AG04450 (cell line): ENCODE data around the gene TMEM81. TPM values are rescaled to one million over a fixed set of nuclear protein-coding genes. Genes with fewer than 3 reads are reported as not detected.

Experiments used
- CTCF ChIA-PET: fragments of 300-600, 350-600 bp; formaldehyde crosslinking; extraction: SDS; loops from one replicate; lab custom pipeline; 2022; ENCODE audit warnings: antibody characterized with exemption, inconsistent platforms; lab: Charles Lee
- POLR2A ChIA-PET: fragments of 350-600 bp; formaldehyde crosslinking; extraction: SDS; loops from one replicate; lab custom pipeline; 2021; ENCODE audit warnings: antibody characterized with exemption, inconsistent platforms; lab: Yijun Ruan, JAX
- DNase-seq: peaks from one replicate; pipeline ENCODE4 v3.0.0-alpha.2; 2011; ENCODE audit warnings: low read depth, low spot score
- H3K27ac ChIP-seq: one replicate; pipeline ENCODE4 v1.5.1; 2012; ENCODE audit warnings: low read depth, low read length, control low read depth
- H3K27me3 ChIP-seq: one replicate; pipeline ENCODE4 v1.6.0; 2012; ENCODE audit warnings: low read length; ENCODE audit not compliant: control insufficient read depth, insufficient read depth
- H3K4me3 ChIP-seq: 2 replicates; pipeline ENCODE4 v1.5.1; 2011; ENCODE audit warnings: mild to moderate bottlenecking, low read depth, low read length, control low read depth
- H3K9me3 ChIP-seq: 2 replicates; pipeline ENCODE4 v1.5.1; 2012; ENCODE audit warnings: low read length; ENCODE audit not compliant: control insufficient read depth, insufficient read depth
- polyA plus RNA-seq: library from polyadenylated mRNA; depleted of rRNA; stranded (reverse); fragments of >200 nt; gene quantifications from 2 replicates; pipeline ENCODE4 v1.2.3, GENCODE V29; 2011
- TF ChIP-seq, protein P1 (sequence below): IDR thresholded peaks from 2 replicates; pipeline ENCODE4 v1.5.1; 2011; ENCODE audit warnings: low read depth, low read length, control low read depth, inconsistent platforms

The TMEM81 gene
- polyA plus RNA-seq, 1 experiment, result 2.7 TPM

DNA sequence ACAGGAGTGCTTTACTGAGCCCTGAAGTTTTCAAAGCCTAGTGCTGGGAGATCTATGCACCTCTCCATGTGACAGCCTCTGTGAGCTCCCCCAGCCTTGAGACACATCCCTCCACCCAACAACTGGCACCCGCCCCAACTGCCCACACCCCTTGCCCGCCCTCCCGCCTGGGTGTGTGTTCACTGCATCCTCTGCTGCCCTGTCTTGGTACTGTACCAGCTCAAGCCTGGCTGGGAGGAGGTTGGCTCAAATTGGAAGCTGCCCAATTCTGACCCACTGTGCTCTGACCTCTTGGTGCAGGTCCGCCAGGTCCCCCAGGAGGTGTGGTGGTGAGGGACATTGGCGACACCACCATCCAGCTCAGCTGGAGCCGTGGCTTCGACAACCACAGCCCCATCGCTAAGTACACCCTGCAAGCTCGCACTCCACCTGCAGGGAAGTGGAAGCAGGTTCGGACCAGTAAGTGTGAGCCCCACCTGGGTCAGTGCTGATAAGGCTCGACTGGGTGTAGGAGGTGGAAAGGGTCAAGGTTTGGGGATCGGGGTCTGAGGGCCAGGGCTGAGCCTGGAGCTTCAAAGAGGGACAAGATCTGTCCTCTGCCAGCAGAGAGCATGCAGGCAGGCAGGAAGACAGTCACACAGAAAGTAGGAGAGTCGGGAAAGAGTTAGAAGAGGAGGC is 18.0 kb downstream of the TMEM81 start:
- POLR2A ChIA-PET, result no interaction called here
- Histone ChIP-seq H3K4me3 (no peak overlapping the region), H3K9me3 (no peaks in the 10 kb centered on the region; the same call in 1 of the 2 replicates), H3K27me3 (peaks cover 23% of the 10 kb centered on the region), H3K27ac (no peak overlapping the region)
- no peak for DNase-seq
- CTCF ChIA-PET, result interaction anchor here (0.8 to 1.2 kb wide), 4 partner anchors 77 to 190 kb away, joined by 3 to 4 read pairs (median 3); no protein-coding TSS in a partner anchor
- TF ChIP-seq, protein P1, sequence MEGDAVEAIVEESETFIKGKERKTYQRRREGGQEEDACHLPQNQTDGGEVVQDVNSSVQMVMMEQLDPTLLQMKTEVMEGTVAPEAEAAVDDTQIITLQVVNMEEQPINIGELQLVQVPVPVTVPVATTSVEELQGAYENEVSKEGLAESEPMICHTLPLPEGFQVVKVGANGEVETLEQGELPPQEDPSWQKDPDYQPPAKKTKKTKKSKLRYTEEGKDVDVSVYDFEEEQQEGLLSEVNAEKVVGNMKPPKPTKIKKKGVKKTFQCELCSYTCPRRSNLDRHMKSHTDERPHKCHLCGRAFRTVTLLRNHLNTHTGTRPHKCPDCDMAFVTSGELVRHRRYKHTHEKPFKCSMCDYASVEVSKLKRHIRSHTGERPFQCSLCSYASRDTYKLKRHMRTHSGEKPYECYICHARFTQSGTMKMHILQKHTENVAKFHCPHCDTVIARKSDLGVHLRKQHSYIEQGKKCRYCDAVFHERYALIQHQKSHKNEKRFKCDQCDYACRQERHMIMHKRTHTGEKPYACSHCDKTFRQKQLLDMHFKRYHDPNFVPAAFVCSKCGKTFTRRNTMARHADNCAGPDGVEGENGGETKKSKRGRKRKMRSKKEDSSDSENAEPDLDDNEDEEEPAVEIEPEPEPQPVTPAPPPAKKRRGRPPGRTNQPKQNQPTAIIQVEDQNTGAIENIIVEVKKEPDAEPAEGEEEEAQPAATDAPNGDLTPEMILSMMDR, result no peak

DNA sequence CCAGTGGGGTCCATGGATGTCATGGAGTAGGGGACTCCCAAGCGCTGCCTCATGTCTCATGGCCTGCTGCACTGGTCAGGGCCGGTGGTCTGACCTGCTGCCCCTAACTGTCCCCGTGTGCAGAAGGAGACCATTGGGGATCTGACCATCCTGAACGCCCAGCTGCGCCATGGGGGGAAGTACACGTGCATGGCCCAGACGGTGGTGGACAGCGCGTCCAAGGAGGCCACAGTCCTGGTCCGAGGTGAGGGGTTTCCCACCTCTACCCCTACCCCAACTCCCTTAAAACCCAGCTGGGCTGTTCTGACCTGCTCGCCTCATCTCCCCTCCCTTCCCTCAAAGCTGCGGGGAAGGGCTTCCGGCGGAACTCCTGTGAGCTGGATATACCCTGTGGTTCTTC is 18.6 kb downstream of the TMEM81 start:
- ChIA-PET CTCF (interaction anchor here (1.0 to 1.2 kb wide), 3 partner anchors 76 to 191 kb away, joined by 3 to 4 read pairs (median 3); no protein-coding TSS in a partner anchor), POLR2A (no interaction called here)
- Histone ChIP-seq H3K4me3 (no peak overlapping the region), H3K27me3 (peaks cover 23% of the 10 kb centered on the region), H3K9me3 (no peaks in the 10 kb centered on the region; the same call in 1 of the 2 replicates), H3K27ac (no peak overlapping the region)
- TF ChIP-seq, protein P1, result no peak
- no peak for DNase-seq

DNA sequence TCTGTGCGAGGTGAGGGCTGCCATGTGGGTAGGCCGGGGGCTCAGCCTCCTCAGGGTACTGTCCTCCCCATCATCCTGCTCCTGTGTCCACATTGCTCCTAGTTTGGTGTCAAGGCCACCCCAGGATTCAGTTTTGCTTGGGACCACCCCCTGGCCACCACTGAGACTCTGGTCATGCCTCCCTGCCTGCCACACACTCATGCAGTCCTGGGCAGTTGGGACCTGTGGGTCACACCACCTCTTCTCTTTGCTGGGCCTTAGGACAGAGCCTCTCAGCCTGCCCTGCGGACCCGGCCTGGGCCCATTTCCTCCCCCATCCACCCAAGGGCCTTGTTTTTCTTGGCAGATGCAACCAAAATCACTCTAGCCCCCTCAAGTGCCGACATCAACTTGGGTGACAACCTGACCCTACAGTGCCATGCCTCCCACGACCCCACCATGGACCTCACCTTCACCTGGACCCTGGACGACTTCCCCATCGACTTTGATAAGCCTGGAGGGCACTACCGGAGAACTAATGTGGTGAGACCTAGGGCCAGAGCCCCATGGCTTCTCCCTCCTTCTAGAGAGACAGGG is 19.4 kb downstream of the TMEM81 start:
- ChIA-PET POLR2A (no interaction called here), CTCF (no interaction called here)
- DNase-seq, result no peak
- H3K9me3 ChIP-seq, result no peaks in the 10 kb centered on the region; the same call in 1 of the 2 replicates
- peaks cover 23% of the 10 kb centered on the region for H3K27me3 ChIP-seq
- H3K27ac ChIP-seq, result no peak overlapping the region
- TF ChIP-seq, protein P1, result no peak
- no peak overlapping the region for H3K4me3 ChIP-seq

DNA sequence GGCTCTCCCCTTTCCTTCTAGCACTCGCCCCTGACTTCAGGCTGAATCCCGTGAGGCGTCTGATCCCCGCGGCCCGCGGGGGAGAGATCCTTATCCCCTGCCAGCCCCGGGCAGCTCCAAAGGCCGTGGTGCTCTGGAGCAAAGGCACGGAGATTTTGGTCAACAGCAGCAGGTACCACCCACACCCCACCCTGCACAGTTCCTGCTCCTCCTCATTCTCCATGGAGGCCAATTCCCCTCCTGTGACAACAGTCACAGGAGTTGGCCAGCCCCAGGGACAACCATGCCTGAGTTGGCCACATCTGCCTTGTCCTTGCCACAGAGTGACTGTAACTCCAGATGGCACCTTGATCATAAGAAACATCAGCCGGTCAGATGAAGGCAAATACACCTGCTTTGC is 20.0 kb downstream of the TMEM81 start:
- ChIA-PET POLR2A (no interaction called here), CTCF (interaction anchor here (3.9 to 4.2 kb wide), 3 partner anchors 13 to 191 kb away, joined by 51 to 106 read pairs (median 57); partner anchors contain the start of gene TMEM81)
- Histone ChIP-seq H3K9me3 (no peaks in the 10 kb centered on the region; the same call in 1 of the 2 replicates), H3K27me3 (peaks cover 23% of the 10 kb centered on the region), H3K4me3 (no peak overlapping the region), H3K27ac (no peak overlapping the region)
- TF ChIP-seq, protein P1, result no peak
- DNase-seq, result no peak

DNA sequence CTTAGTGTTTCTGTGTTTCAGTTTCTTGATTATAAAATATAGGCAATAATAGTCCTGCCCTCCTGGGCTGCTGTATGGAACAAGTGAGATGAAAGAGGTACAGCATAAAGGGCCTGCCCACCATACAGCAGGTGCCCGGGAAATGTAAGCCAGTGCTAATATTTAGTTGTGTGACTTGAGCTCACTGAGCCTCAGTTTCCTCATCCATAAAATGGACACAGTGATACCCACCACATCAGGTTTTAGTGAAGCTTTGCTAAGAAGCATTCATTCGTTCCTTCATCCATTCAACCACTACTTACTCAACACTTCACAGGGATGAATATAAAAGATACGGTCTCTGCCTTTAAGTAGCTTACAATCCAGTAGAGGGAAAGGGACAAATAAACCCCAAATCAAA is 21.4 kb downstream of the TMEM81 start:
- no peak for DNase-seq
- TF ChIP-seq, protein P1, result no peak

More for the DNA sequence above, 21.4 kb downstream of the TMEM81 start:
- no peak overlapping the region for H3K4me3 ChIP-seq
- POLR2A ChIA-PET, result interaction anchor here (0.5 kb wide), 1 partner anchor 161 kb away, joined by 3 read pairs; no protein-coding TSS in a partner anchor
- H3K9me3 ChIP-seq, result no peaks in the 10 kb centered on the region; the same call in 1 of the 2 replicates
- no peak overlapping the region for H3K27ac ChIP-seq
- CTCF ChIA-PET, result interaction anchor here (0.7 to 4.2 kb wide), 12 partner anchors 11 to 196 kb away, joined by 3 to 129 read pairs (median 31); partner anchors contain the start of gene TMEM81
- peaks cover 22% of the 10 kb centered on the region for H3K27me3 ChIP-seq
